HepG2 (cell line): Measurements from ENCODE around the gene KRTAP5-2. TPM values are rescaled to one million over a fixed set of nuclear protein-coding genes. Genes with fewer than 3 reads are reported as not detected.

Source experiments
- ATAC-seq: fragments of 200-7000 bp; cut with Tn5 transposase; 3 replicates; pipeline ENCODE4 v1.9.1; 2020; ENCODE audit warnings: mild to moderate bottlenecking, moderate library complexity
- BruUV-seq: library from RNA; stranded (reverse); fragments of 400-500 nt; replicated peaks from 2 replicates; lab custom pipeline; 2021; lab: Mats Ljungman, UMichigan
- CTCF ChIA-PET: fragments of 300-600 bp; formaldehyde crosslinking; extraction: SDS; loops from one replicate; lab custom pipeline; 2021; ENCODE audit warnings: low total read pairs, inconsistent platforms, low intra/inter-chr PET ratio; lab: Yijun Ruan, JAX
- POLR2A ChIA-PET: fragments of 350-600 bp; sonication (Branson Sonifier 250); formaldehyde crosslinking; loops from one replicate; lab custom pipeline; 2020; ENCODE audit warnings: antibody characterized with exemption, inconsistent platforms; lab: Yijun Ruan, JAX
- DNase-seq: peaks from one replicate; pipeline ENCODE4 v3.0.0-alpha.2; 2015; ENCODE audit warnings: low spot score
- FAIRE-seq: peaks from 3 replicates; lab custom pipeline; 2011; peaks lifted over from hg19 to GRCh38; lab: Jason Lieb, UNC
- H2AFZ ChIP-seq: one replicate; pipeline ENCODE4 v1.6.1; 2011; ENCODE audit warnings: low read length, inconsistent platforms
- H3K27ac ChIP-seq: fragments of 300-600 bp; 3 replicates; pipeline ENCODE4 v1.8.0; 2011; ENCODE audit warnings: mixed run types, mild to moderate bottlenecking, mixed read lengths, low read length, inconsistent platforms; ENCODE audit not compliant: insufficient read depth; ENCODE audit errors: extremely low read length
- H3K27me3 ChIP-seq, 2 experiments: fragments of 200-600 bp in 1 of 2; 2 replicates in 1 of 2; 3 replicates in 1 of 2; pipeline versions ENCODE4 v1.6.0 to v1.8.0; 2011; ENCODE audit warnings: low read length in 2 of 2, mild to moderate bottlenecking in 2 of 2, moderate library complexity in 2 of 2, inconsistent platforms in 1 of 2; ENCODE audit not compliant: insufficient read depth in 2 of 2, control insufficient read depth in 1 of 2
- H3K36me3 ChIP-seq, 2 experiments: fragments of 200-600 bp in 1 of 2; replicated peaks in 1 of 2; 2 replicates in 1 of 2; 3 replicates in 1 of 2; pipeline versions ENCODE4 v1.5.1 to v1.8.0; 2011; ENCODE audit warnings: low read length in 2 of 2, inconsistent platforms in 1 of 2; ENCODE audit not compliant: insufficient read depth in 2 of 2, control insufficient read depth in 1 of 2
- H3K4me1 ChIP-seq: 2 replicates; pipeline ENCODE4 v1.5.1; 2012; ENCODE audit warnings: low read length, inconsistent platforms; ENCODE audit not compliant: insufficient read depth
- H3K4me2 ChIP-seq: 2 replicates; pipeline ENCODE4 v1.6.0; 2011; ENCODE audit warnings: low read depth, low read length, inconsistent platforms
- H3K4me3 ChIP-seq, 3 experiments: fragments of 200-600 bp in 1 of 3; sonication (generic), shearing (Covaris generic) in 1 of 3; replicated peaks in 1 of 3; 2 replicates each; pipeline ENCODE4 v1.5.1; 2011 to 2016; ENCODE audit warnings: low read length in 3 of 3, inconsistent platforms in 2 of 3, low read depth in 2 of 3, mild to moderate bottlenecking in 2 of 3, control low read depth in 1 of 3, mixed read lengths in 1 of 3; ENCODE audit not compliant: insufficient read depth in 1 of 3
- H3K79me2 ChIP-seq: one replicate; pipeline ENCODE4 v1.6.1; 2011; ENCODE audit warnings: low read length, inconsistent platforms; ENCODE audit not compliant: insufficient read depth
- H3K9ac ChIP-seq: 2 replicates; pipeline ENCODE4 v1.6.0; 2011; ENCODE audit warnings: mild to moderate bottlenecking, low read depth, low read length, inconsistent platforms; ENCODE audit not compliant: insufficient read depth
- H3K9me3 ChIP-seq: 2 replicates; pipeline ENCODE4 v1.5.1; 2012; ENCODE audit warnings: mild to moderate bottlenecking, low read length
- H4K20me1 ChIP-seq: 2 replicates; pipeline ENCODE4 v1.6.0; 2011; ENCODE audit warnings: inconsistent platforms, mild to moderate bottlenecking, low read length, moderate library complexity; ENCODE audit not compliant: insufficient read depth
- AGO2 ChIP-seq: fragments of 200-400 bp; formaldehyde crosslinking; optimal IDR thresholded peaks from 2 replicates; pipeline ENCODE3; 2017; ENCODE audit warnings: mild to moderate bottlenecking, low read depth, low read length, moderate library complexity
- ARNT ChIP-seq: fragments of 450-650 bp; IDR thresholded peaks from 2 replicates; pipeline ENCODE4 v1.6.1; 2017
- ASH2L ChIP-seq: fragments of 300-600, 200-600 bp; sonication (generic); IDR thresholded peaks from 2 replicates; pipeline ENCODE4 v1.7.0; 2017; ENCODE audit warnings: low read depth, mild to moderate bottlenecking, moderate library complexity, mixed read lengths, low read length; ENCODE audit not compliant: insufficient read length
- CREB3 ChIP-seq: sonication (generic); formaldehyde crosslinking; IDR thresholded peaks from 2 replicates; pipeline ENCODE4 v1.5.0; 2020; ENCODE audit warnings: missing genetic modification reagents
- ISX ChIP-seq: sonication (generic); formaldehyde crosslinking; conservative IDR thresholded peaks from 2 replicates; pipeline ENCODE4 v1.5.0; 2020; ENCODE audit warnings: missing genetic modification reagents
- KDM2A ChIP-seq: sonication (generic); formaldehyde crosslinking; IDR thresholded peaks from 2 replicates; pipeline ENCODE4 v1.4.0; 2020; ENCODE audit warnings: low read depth, missing genetic modification reagents, borderline replicate concordance
- MAFG ChIP-seq: sonication (generic); formaldehyde crosslinking; IDR thresholded peaks from 2 replicates; pipeline ENCODE4 v1.5.1; 2020; ENCODE audit warnings: mild to moderate bottlenecking, missing genetic modification reagents
- MEF2D ChIP-seq: sonication (generic); formaldehyde crosslinking; IDR thresholded peaks from 2 replicates; pipeline ENCODE4 v1.5.1; 2020; ENCODE audit warnings: mild to moderate bottlenecking, missing genetic modification reagents
- PLRG1 ChIP-seq: fragments of 450-650 bp; conservative IDR thresholded peaks from 2 replicates; pipeline ENCODE4 v1.6.1; 2016
- RFX5 ChIP-seq: IDR thresholded peaks from 2 replicates; pipeline ENCODE4 v1.6.1; 2011; ENCODE audit warnings: low read depth, low read length, improper control_type of control experiment
- SALL1 ChIP-seq: sonication (generic); formaldehyde crosslinking; IDR thresholded peaks from 2 replicates; pipeline ENCODE4 v1.8.0; 2022; ENCODE audit warnings: mild to moderate bottlenecking, missing genetic modification reagents
- SCMH1 ChIP-seq: sonication (generic); formaldehyde crosslinking; IDR thresholded peaks from 2 replicates; pipeline ENCODE4 v1.9.0; 2021; ENCODE audit warnings: missing genetic modification reagents, mild to moderate bottlenecking, borderline replicate concordance
- TFE3 ChIP-seq: IDR thresholded peaks from 2 replicates; pipeline ENCODE4 v1.6.1; 2016
- ZBTB10 ChIP-seq: sonication (generic); formaldehyde crosslinking; IDR thresholded peaks from 2 replicates; pipeline ENCODE4 v1.4.0; 2020; ENCODE audit warnings: missing genetic modification reagents, borderline replicate concordance
- ZBTB44 ChIP-seq: sonication (generic); formaldehyde crosslinking; IDR thresholded peaks from 2 replicates; pipeline ENCODE4 v1.4.0; 2020; ENCODE audit warnings: missing genetic modification reagents
- ZC3H4 ChIP-seq: sonication (generic); formaldehyde crosslinking; IDR thresholded peaks from 2 replicates; pipeline ENCODE4 v1.4.0; 2020; ENCODE audit warnings: missing genetic modification reagents, borderline replicate concordance
- ZKSCAN8 ChIP-seq: IDR thresholded peaks from 2 replicates; pipeline ENCODE4 v1.6.1; 2016; ENCODE audit warnings: borderline replicate concordance, missing genetic modification reagents, missing compliant biosample characterization
- ZNF839 ChIP-seq: sonication (generic); formaldehyde crosslinking; IDR thresholded peaks from 2 replicates; pipeline ENCODE4 v1.4.0; 2020; ENCODE audit warnings: missing genetic modification reagents, mild to moderate bottlenecking, borderline replicate concordance
- ZSCAN25 ChIP-seq: sonication (generic); formaldehyde crosslinking; IDR thresholded peaks from 2 replicates; pipeline ENCODE4 v1.8.0; 2022; ENCODE audit warnings: mild to moderate bottlenecking, missing genetic modification reagents
- WGBS: methylation state at CpG from one replicate; pipeline ENCODE4 v1.1.6; 2017; ENCODE audit warnings: low lambda C conversion rate; 5-methylcytosine and 5-hydroxymethylcytosine counted together
- in situ Hi-C: cut with HindIII; loops from 2 replicates; pipeline ENCODE4 v1.10.0; 2017; ENCODE audit warnings: low pct_unique_long_range_greater_than_20kb; ENCODE audit not compliant: extremely low pct_ligation_motif_present
- intact Hi-C: fragments of 100-400 bp; cut with micrococcal nuclease; formaldehyde crosslinking; loops from one replicate; pipeline ENCODE4 v1.10.0; 2022; ENCODE audit not compliant: unreplicated experiment
- polyA plus RNA-seq, 8 experiments: library from polyadenylated mRNA; depleted of rRNA in 3 of 8; stranded (reverse) in 7 of 8; unstranded in 1 of 8; fragments of >200 nt; fragmentation: Illumina TruSeq in 4 of 8; extraction: Trizol in 4 of 8; gene quantifications; 2 replicates each; pipeline versions ENCODE4 v1.2.1 to v1.2.3, GENCODE V29; 2011 to 2016; ENCODE audit warnings: low read depth in 4 of 8, missing spikeins in 1 of 8, mixed read lengths in 1 of 8; ENCODE audit not compliant: insufficient read depth in 1 of 8
- total RNA-seq, 5 experiments: library from RNA; depleted of rRNA; stranded (reverse); fragments of >200 nt; fragmentation: Illumina TruSeq; extraction: Trizol; gene quantifications; 2 replicates each; pipeline ENCODE4 v1.2.3, GENCODE V29; 2016; ENCODE audit warnings: low read depth in 1 of 5

The KRTAP5-2 gene
- total and polyA plus RNA-seq, 2 of the 13 experiments (the other 11 are each of a cell fraction or from before 2014, with no cell fraction given), result not detected

GRCh38 chr11:1586699-1587098 is 11.4 kb downstream of the KRTAP5-2 start:
- no peak overlapping the region for H3K27ac ChIP-seq
- no peaks in the 10 kb centered on the region for H3K9me3 ChIP-seq
- ChIA-PET CTCF (no interaction called here), POLR2A (no interaction called here)
- DNase-seq (no peak), FAIRE-seq (no peak), ATAC-seq (no peak)
- no peak for TF ChIP-seq SALL1 (CRISPR knock-in tag)
- no peak for TF ChIP-seq ZSCAN25 (CRISPR knock-in tag)
- no peak for TF ChIP-seq ZBTB44 (CRISPR knock-in tag)
- no peak for TF ChIP-seq ASH2L
- TF ChIP-seq ZKSCAN8 (CRISPR knock-in tag), result no peak
- TF ChIP-seq ARNT, result no peak
- no peak for TF ChIP-seq MAFG (CRISPR knock-in tag)
- TF ChIP-seq ZC3H4 (CRISPR knock-in tag), result no peak
- no peak for TF ChIP-seq PLRG1
- no peak for TF ChIP-seq CREB3 (CRISPR knock-in tag)
- TF ChIP-seq AGO2, result no peak
- no peak for TF ChIP-seq RFX5
- TF ChIP-seq KDM2A (CRISPR knock-in tag), result no peak
- TF ChIP-seq SCMH1 (CRISPR knock-in tag), result no peak
- no peak for TF ChIP-seq ZBTB10 (CRISPR knock-in tag)
- no peak for TF ChIP-seq TFE3 (CRISPR knock-in tag)
- no peak for TF ChIP-seq ISX
- TF ChIP-seq ZNF839 (CRISPR knock-in tag), result no peak
- TF ChIP-seq MEF2D (CRISPR knock-in tag), result no peak
- no peak overlapping the region for H3K4me3 ChIP-seq
- 0 out of 2 replicates have a peak, but pooled peaks cover 14% of the 10 kb centered on the region for H3K4me1 ChIP-seq
- H3K79me2 ChIP-seq, result no peaks in the 10 kb centered on the region
- H4K20me1 ChIP-seq, result 0 out of 2 replicates have a peak, but pooled peaks cover 2% of the 10 kb centered on the region
- BruUV-seq, result no TSS peak
- no peaks in the 10 kb centered on the region for H3K36me3 ChIP-seq
- H3K4me2 ChIP-seq, result no peak overlapping the region
- in situ Hi-C loops, result no loop called here
- H3K27me3 ChIP-seq, result no peaks in the 10 kb centered on the region; a peak in 1 of 5 replicates
- WGBS, result 17% methylated on average over 2 of the region's 2 CpGs
- H3K9ac ChIP-seq, result no peak overlapping the region
- intact Hi-C loops, result no loop called here
- no peak overlapping the region for H2AFZ ChIP-seq
